ENCODE measurements around the gene CENPX.
"Not testable (repeated sequence)": the region's sequence is repeated elsewhere in the genome, so short reads cannot be mapped to it uniquely, and the experiment has no call there.

Gene CENPX

GRCh38 chr17:81983639-81984373 lies 38.9 kb downstream of the CENPX start:
- 93% methylated on average over 19 of the region's 26 CpGs for WGBS (ENCODE audit: insufficient coverage)
- POLR2A ChIA-PET, result interaction anchor here (0.9 kb wide), 1 partner anchor 8 kb away, joined by 3 read pairs; no protein-coding TSS in a partner anchor

DNA sequence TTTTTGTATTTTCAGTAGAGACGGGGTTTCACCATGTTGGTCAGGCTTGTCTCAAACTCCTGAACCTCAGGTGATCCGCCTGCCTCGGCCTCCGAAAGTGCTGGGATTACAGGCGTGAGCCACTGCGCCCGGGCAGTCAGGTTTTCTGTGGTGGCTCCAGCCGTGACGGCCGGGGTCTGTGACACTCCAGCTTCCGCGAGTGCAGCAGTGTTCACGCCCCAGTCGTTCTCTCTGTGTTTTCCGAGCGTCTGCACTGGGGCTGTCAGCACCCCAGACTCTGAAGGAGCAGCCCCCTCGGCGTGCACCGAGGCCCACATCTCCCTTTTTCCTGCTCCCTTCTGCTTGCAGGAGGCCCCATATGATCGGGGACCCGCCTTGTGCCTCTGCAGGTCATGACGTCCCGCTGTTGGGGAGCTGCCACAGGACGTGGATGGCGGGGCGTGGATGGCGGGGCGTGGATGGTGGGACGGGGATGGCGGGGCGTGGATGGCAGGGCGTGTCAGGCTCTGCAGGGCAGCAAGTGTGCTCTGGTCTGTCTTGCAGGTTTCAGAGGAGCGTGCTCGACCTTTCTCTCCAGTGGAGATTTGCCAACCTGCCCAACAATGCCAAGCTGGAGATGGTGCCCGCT lies 39.6 kb downstream of the CENPX start:
- Histone ChIP-seq H3K27me3 (replicated peaks in 2 of 5; ENCODE audit: control insufficient read depth in 4 of 5, insufficient read depth in 5 of 5, low read length in 4 of 5) (peaks cover 0 to 3% (median 0%) of the 10 kb centered on the region in 5 experiments), H3K4me3 (ENCODE audit: control insufficient read depth in 1 of 7, extremely low read depth in 1 of 7, insufficient read depth in 4 of 7, low read depth in 2 of 7, low read length in 6 of 7) (no peak overlapping the region), H3K36me3 (ENCODE audit: control insufficient read depth in 4 of 4, insufficient read depth in 4 of 4, low read length in 3 of 4) (peaks cover 2 to 32% (median 19%) of the 10 kb centered on the region in 4 experiments), H3K27ac (ENCODE audit: insufficient read depth in 1 of 2, low read depth in 1 of 2, low read length in 2 of 2, poor library complexity in 1 of 2, severe bottlenecking in 2 of 2) (no peak overlapping the region), H3K9me3 (ENCODE audit: control extremely low read depth in 1 of 5, control insufficient read depth in 4 of 5, insufficient read depth in 2 of 5, low read depth in 1 of 5, low read length in 4 of 5) (no peaks in the 10 kb centered on the region), H3K4me1 (ENCODE audit: control extremely low read depth in 1 of 4, control insufficient read depth in 4 of 4, insufficient read depth in 4 of 4, low read length in 3 of 4) (peaks cover 10 to 43% (median 29%) of the 10 kb centered on the region in 4 experiments)
- WGBS (ENCODE audit: insufficient coverage), result 97% methylated on average over 31 of the region's 35 CpGs
- POLR2A ChIA-PET, result interaction anchor here (0.9 kb wide), 1 partner anchor 8 kb away, joined by 3 read pairs; no protein-coding TSS in a partner anchor
- no peak for DNase-seq
- CTCF ChIA-PET, result interaction anchor here (1.4 to 1.8 kb wide), 2 partner anchors 24 to 37 kb away, joined by 4 read pairs; no protein-coding TSS in a partner anchor

More at GRCh38 chr17:81983639-81984373, 38.9 kb downstream of the CENPX start:
- CTCF ChIA-PET, result interaction anchor here (1.4 to 1.8 kb wide), 2 partner anchors 25 to 37 kb away, joined by 4 read pairs; no protein-coding TSS in a partner anchor
- peaks cover 0 to 3% (median 0%) of the 10 kb centered on the region in 5 experiments for H3K27me3 ChIP-seq (replicated peaks in 2 of 5; ENCODE audit: control insufficient read depth in 4 of 5, insufficient read depth in 5 of 5, low read length in 4 of 5)
- peak in 2 of 3 donors; percentile 51 to 53 for DNase-seq
- peaks cover 10 to 38% (median 24%) of the 10 kb centered on the region in 4 experiments for H3K4me1 ChIP-seq (ENCODE audit: control extremely low read depth in 1 of 4, control insufficient read depth in 4 of 4, insufficient read depth in 4 of 4, low read length in 3 of 4)
- no peak overlapping the region for H3K4me3 ChIP-seq (ENCODE audit: control insufficient read depth in 1 of 7, extremely low read depth in 1 of 7, insufficient read depth in 4 of 7, low read depth in 2 of 7, low read length in 6 of 7)
- H3K9me3 ChIP-seq (ENCODE audit: control extremely low read depth in 1 of 5, control insufficient read depth in 4 of 5, insufficient read depth in 2 of 5, low read depth in 1 of 5, low read length in 4 of 5), result no peaks in the 10 kb centered on the region
- no peak overlapping the region for H3K27ac ChIP-seq (ENCODE audit: insufficient read depth in 1 of 2, low read depth in 1 of 2, low read length in 2 of 2, poor library complexity in 1 of 2, severe bottlenecking in 2 of 2)
- peaks cover 2 to 36% (median 21%) of the 10 kb centered on the region in 4 experiments for H3K36me3 ChIP-seq (ENCODE audit: control insufficient read depth in 4 of 4, insufficient read depth in 4 of 4, low read length in 3 of 4)

GRCh38 chr17:81981511-81981910 lies 41.2 kb downstream of the CENPX start:
- 94% methylated on average over 8 of the region's 12 CpGs for WGBS (ENCODE audit: insufficient coverage)
- H3K9me3 ChIP-seq (ENCODE audit: control extremely low read depth in 1 of 5, control insufficient read depth in 4 of 5, insufficient read depth in 2 of 5, low read depth in 1 of 5, low read length in 4 of 5); H3K27me3 ChIP-seq (replicated peaks in 2 of 5; ENCODE audit: control insufficient read depth in 4 of 5, insufficient read depth in 5 of 5, low read length in 4 of 5); DNase-seq; H3K27ac ChIP-seq (ENCODE audit: insufficient read depth in 1 of 2, low read depth in 1 of 2, low read length in 2 of 2, poor library complexity in 1 of 2, severe bottlenecking in 2 of 2); H3K4me3 ChIP-seq (ENCODE audit: control insufficient read depth in 1 of 7, extremely low read depth in 1 of 7, insufficient read depth in 4 of 7, low read depth in 2 of 7, low read length in 6 of 7); POLR2A ChIA-PET: not testable (repeated sequence)
- CTCF ChIA-PET, result interaction anchor here (1.3 kb wide), 1 partner anchor 40 kb away, joined by 6 read pairs; no protein-coding TSS in a partner anchor
- Histone ChIP-seq H3K4me1 (ENCODE audit: control extremely low read depth in 1 of 4, control insufficient read depth in 4 of 4, insufficient read depth in 4 of 4, low read length in 3 of 4) (peaks cover 10 to 53% (median 39%) of the 10 kb centered on the region in 4 experiments), H3K36me3 (ENCODE audit: control insufficient read depth in 4 of 4, insufficient read depth in 4 of 4, low read length in 3 of 4) (peaks cover 2 to 30% (median 18%) of the 10 kb centered on the region in 4 experiments)

GRCh38 chr17:81980707-81981343 lies 41.9 kb downstream of the CENPX start:
- H3K27me3 ChIP-seq (replicated peaks in 2 of 5; ENCODE audit: control insufficient read depth in 4 of 5, insufficient read depth in 5 of 5, low read length in 4 of 5), result peaks cover 0 to 3% (median 0%) of the 10 kb centered on the region in 5 experiments
- H3K9me3 ChIP-seq (ENCODE audit: control extremely low read depth in 1 of 5, control insufficient read depth in 4 of 5, insufficient read depth in 2 of 5, low read depth in 1 of 5, low read length in 4 of 5), result no peaks in the 10 kb centered on the region
- H3K36me3 ChIP-seq (ENCODE audit: control insufficient read depth in 4 of 4, insufficient read depth in 4 of 4, low read length in 3 of 4), result peaks cover 2 to 24% (median 17%) of the 10 kb centered on the region in 4 experiments
- ChIA-PET CTCF (interaction anchor here (0.6 to 1.4 kb wide), 4 partner anchors 13 to 40 kb away, joined by 3 to 6 read pairs (median 4); no protein-coding TSS in a partner anchor), POLR2A (no interaction called here)
- peak overlapping the region in 2 of 7 experiments; percentile 32 to 38 for H3K4me3 ChIP-seq (ENCODE audit: control insufficient read depth in 1 of 7, extremely low read depth in 1 of 7, insufficient read depth in 4 of 7, low read depth in 2 of 7, low read length in 6 of 7)
- H3K27ac ChIP-seq (ENCODE audit: insufficient read depth in 1 of 2, low read depth in 1 of 2, low read length in 2 of 2, poor library complexity in 1 of 2, severe bottlenecking in 2 of 2), result no peak overlapping the region
- DNase-seq, result peak; percentile 64 to 82 (median 78)
- WGBS (ENCODE audit: insufficient coverage), result 25% methylated on average over 5 of the region's 9 CpGs
- H3K4me1 ChIP-seq (ENCODE audit: control extremely low read depth in 1 of 4, control insufficient read depth in 4 of 4, insufficient read depth in 4 of 4, low read length in 3 of 4), result peaks cover 10 to 57% (median 41%) of the 10 kb centered on the region in 4 experiments

- WGBS (ENCODE audit: insufficient coverage), result 98% methylated on average over 4 of the region's 4 CpGs
- Histone ChIP-seq H3K27me3 (replicated peaks in 2 of 5; ENCODE audit: control insufficient read depth in 4 of 5, insufficient read depth in 5 of 5, low read length in 4 of 5) (peaks cover 0 to 3% (median 0%) of the 10 kb centered on the region in 5 experiments), H3K4me3 (ENCODE audit: control insufficient read depth in 1 of 7, extremely low read depth in 1 of 7, insufficient read depth in 4 of 7, low read depth in 2 of 7, low read length in 6 of 7) (peak overlapping the region in 2 of 7 experiments; percentile 9 to 30), H3K9me3 (ENCODE audit: control extremely low read depth in 1 of 5, control insufficient read depth in 4 of 5, insufficient read depth in 2 of 5, low read depth in 1 of 5, low read length in 4 of 5) (peaks cover 0 to under 1% (median 0%) of the 10 kb centered on the region in 5 experiments), H3K36me3 (ENCODE audit: control insufficient read depth in 4 of 4, insufficient read depth in 4 of 4, low read length in 3 of 4) (peaks cover 2 to 17% (median 13%) of the 10 kb centered on the region in 4 experiments), H3K4me1 (ENCODE audit: control extremely low read depth in 1 of 4, control insufficient read depth in 4 of 4, insufficient read depth in 4 of 4, low read length in 3 of 4) (peaks cover 10 to 57% (median 41%) of the 10 kb centered on the region in 4 experiments), H3K27ac (ENCODE audit: insufficient read depth in 1 of 2, low read depth in 1 of 2, low read length in 2 of 2, poor library complexity in 1 of 2, severe bottlenecking in 2 of 2) (no peak overlapping the region)
- ChIA-PET CTCF (interaction anchor here (0.6 to 1.9 kb wide), 5 partner anchors 9 to 41 kb away, joined by 3 to 7 read pairs (median 4); no protein-coding TSS in a partner anchor), POLR2A (no interaction called here)
- DNase-seq, result no peak
Observed at GRCh38 chr17:81980122-81980521, 42.6 kb downstream of the CENPX start.

DNA sequence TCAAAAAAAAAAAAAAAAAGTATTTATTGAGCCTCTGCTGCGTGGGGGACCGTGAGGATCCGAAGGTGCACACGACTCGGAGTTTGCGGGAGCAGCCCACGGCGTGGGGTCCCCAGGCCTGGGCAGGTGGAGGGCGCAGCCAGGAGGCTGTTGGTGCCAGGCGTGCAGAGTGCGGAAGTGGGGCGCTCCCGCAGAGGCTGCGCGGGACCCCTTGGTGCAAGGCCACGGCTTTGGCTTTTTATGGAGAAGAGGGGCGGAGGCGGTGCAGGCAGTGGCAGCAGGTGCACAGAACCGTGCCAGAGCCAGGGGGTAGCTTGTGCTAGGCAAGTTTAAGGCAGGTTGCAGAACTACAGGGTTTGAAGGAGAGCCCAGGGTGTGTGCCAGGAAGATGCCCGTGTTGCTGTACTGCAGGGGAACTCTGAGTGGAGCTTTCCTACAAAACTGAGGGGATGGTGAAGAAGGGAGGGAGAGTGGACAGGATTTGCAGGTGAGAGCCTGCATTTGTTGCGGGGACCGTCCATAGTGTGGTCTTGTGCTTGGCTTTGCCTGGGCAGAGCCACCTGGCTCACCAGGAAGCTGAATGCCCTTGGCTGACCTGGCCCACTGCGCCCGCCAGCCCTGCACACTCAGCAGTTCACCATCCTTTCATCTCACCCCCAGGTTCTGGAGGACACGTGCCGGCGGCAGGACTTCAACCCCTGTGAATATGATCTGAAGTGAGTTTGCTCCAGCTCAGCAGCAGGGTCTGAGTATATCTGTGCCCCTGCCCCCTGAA lies 44.0 kb downstream of the CENPX start:
- CTCF ChIA-PET, result interaction anchor here (0.7 to 2.2 kb wide), 9 partner anchors 10 to 112 kb away, joined by 3 to 13 read pairs (median 3); partner anchors contain the start of genes CENPX, LRRC45 and NOTUM
- H3K4me1 ChIP-seq (ENCODE audit: control extremely low read depth in 1 of 4, control insufficient read depth in 4 of 4, insufficient read depth in 4 of 4, low read length in 3 of 4), result peaks cover 10 to 53% (median 39%) of the 10 kb centered on the region in 4 experiments
- DNase-seq, result no peak
- 94% methylated on average over 23 of the region's 27 CpGs for WGBS (ENCODE audit: insufficient coverage)
- peaks cover 0 to 3% (median 0%) of the 10 kb centered on the region in 5 experiments for H3K27me3 ChIP-seq (replicated peaks in 2 of 5; ENCODE audit: control insufficient read depth in 4 of 5, insufficient read depth in 5 of 5, low read length in 4 of 5)
- H3K9me3 ChIP-seq (ENCODE audit: control extremely low read depth in 1 of 5, control insufficient read depth in 4 of 5, insufficient read depth in 2 of 5, low read depth in 1 of 5, low read length in 4 of 5), result peaks cover 0 to 4% (median 0%) of the 10 kb centered on the region in 5 experiments
- H3K36me3 ChIP-seq (ENCODE audit: control insufficient read depth in 4 of 4, insufficient read depth in 4 of 4, low read length in 3 of 4), result peaks cover 0 to 9% (median 3%) of the 10 kb centered on the region in 4 experiments
- POLR2A ChIA-PET, result no interaction called here
- no peak overlapping the region for H3K27ac ChIP-seq (ENCODE audit: insufficient read depth in 1 of 2, low read depth in 1 of 2, low read length in 2 of 2, poor library complexity in 1 of 2, severe bottlenecking in 2 of 2)
- peak overlapping the region in 2 of 7 experiments; percentile 77 to 86 for H3K4me3 ChIP-seq (ENCODE audit: control insufficient read depth in 1 of 7, extremely low read depth in 1 of 7, insufficient read depth in 4 of 7, low read depth in 2 of 7, low read length in 6 of 7)
